ENCODE results near the gene HNRNPR. TPM values are rescaled to one million over a fixed set of nuclear protein-coding genes. Genes with fewer than 3 reads are reported as not detected.
A peak's percentile ranks its signal among the peaks of the same experiment; 100 is the strongest.

HNRNPR gene
- total RNA-seq, 1 experiment from 2014 or later, result 194 TPM

GRCh38 chr1:23344987-23345472 is 946 bp upstream of the HNRNPR start:
- no peak for DNase-seq (ENCODE audit: low read depth, low spot score)
- POLR2A ChIA-PET, result interaction anchor here (0.8 to 2.4 kb wide), 11 partner anchors 16 to 211 kb away, joined by 3 to 30 read pairs (median 4); partner anchors contain the start of gene ZNF436
- ATAC-seq, result no peak

GRCh38 chr1:23343221-23344110 is 618 bp downstream of the HNRNPR start:
- RAD21 ChIA-PET (ENCODE audit: low non-redundant PET in 1 of 2, low total read pairs in 2 of 2, uncharacterized antibody in 2 of 2, unreplicated experiment in 2 of 2), result interaction anchor here (0.9 to 1.7 kb wide), 3 partner anchors 25 to 60 kb away, joined by 3 to 10 read pairs (median 5); no protein-coding TSS in a partner anchor
- Histone ChIP-seq H3K27me3 (ENCODE audit: insufficient read depth, low read length) (no peaks in the 10 kb centered on the region), H3K36me3 (ENCODE audit: control insufficient read depth in 1 of 2, insufficient read depth in 2 of 2, low read length in 2 of 2) (peaks cover 0 to 15% of the 10 kb centered on the region in 2 experiments; a peak in 2 of 4 replicates), H3K9me3 (ENCODE audit: control insufficient read depth in 1 of 2, insufficient read depth in 1 of 2, low read depth in 1 of 2, low read length in 2 of 2) (no peaks in the 10 kb centered on the region), H2AFZ (ENCODE audit: low read depth, low read length, poor library complexity, severe bottlenecking) (no peak overlapping the region), H4K20me1 (ENCODE audit: insufficient read depth) (peaks cover 44% of the 10 kb centered on the region), H3K4me2 (ENCODE audit: low read length) (peak overlapping the region; percentile 90), H3K4me1 (ENCODE audit: control insufficient read depth in 1 of 2, insufficient read depth in 2 of 2, low read length in 2 of 2) (peaks cover 11 to 44% of the 10 kb centered on the region in 2 experiments), H3K27ac (ENCODE audit: low read depth, low read length) (peak overlapping the region; percentile 85), H3K9me2 (ENCODE audit: insufficient read depth) (no peaks in the 10 kb centered on the region), H3K9ac (ENCODE audit: low read length) (peak overlapping the region; percentile 85), H3K79me2 (ENCODE audit: insufficient read depth, low read length) (peaks cover 56% of the 10 kb centered on the region), H3K4me3 (replicated peaks in 1 of 2; ENCODE audit: low read depth in 1 of 2, low read length in 2 of 2) (peak overlapping the region; percentile 71 to 76)
- intact Hi-C loops (cut with micrococcal nuclease), result loop anchor here (2.0 to 10.0 kb wide), 2 partner anchors 61 to 191 kb away; partner anchors contain the start of gene E2F2
- TF ChIP-seq CBX3 (IDR thresholded peaks at IDR 0.05; ENCODE audit: low read depth), result no peak
- peak; percentile 97 for TF ChIP-seq ZFX (IDR thresholded peaks at IDR 0.05)
- ATAC-seq, result peak; percentile 31
- BruUV-seq (replicated peaks), result TSS peak; percentile 44
- CTCF ChIA-PET, result interaction anchor here (0.7 to 1.7 kb wide), 3 partner anchors 25 to 61 kb away, joined by 5 to 12 read pairs (median 8); no protein-coding TSS in a partner anchor
- no peak for DNase-seq (ENCODE audit: low read depth, low spot score)
- POLR2A ChIA-PET, result interaction anchor here (0.8 to 2.4 kb wide), 12 partner anchors 9 to 369 kb away, joined by 3 to 30 read pairs (median 4); partner anchors contain the start of genes ASAP3, E2F2 and ZNF436

More at GRCh38 chr1:23344987-23345472, 946 bp upstream of the HNRNPR start:
- TF ChIP-seq ELF1 (IDR thresholded peaks at IDR 0.05; ENCODE audit: borderline replicate concordance, low read depth), result no peak
- TF ChIP-seq POLR2A (IDR thresholded peaks at IDR 0.05; ENCODE audit: borderline replicate concordance, extremely low read depth, insufficient read depth, insufficient read length), result no peak
- TF ChIP-seq SIN3A (IDR thresholded peaks at IDR 0.05; ENCODE audit: low read depth), result 0 out of 2 replicates have a peak, but pooled peaks have one; percentile 0
- ChIA-PET RAD21 (ENCODE audit: low non-redundant PET in 1 of 2, low total read pairs in 2 of 2, uncharacterized antibody in 2 of 2, unreplicated experiment in 2 of 2) (interaction anchor here in 1 of 2 experiments (1.0 to 1.7 kb wide), 2 partner anchors 23 to 58 kb away, joined by 5 to 10 read pairs; no protein-coding TSS in a partner anchor), CTCF (interaction anchor here (1.0 to 1.7 kb wide), 2 partner anchors 59 to 152 kb away, joined by 3 to 12 read pairs; no protein-coding TSS in a partner anchor)
- Histone ChIP-seq H3K4me2 (ENCODE audit: low read length) (peak overlapping the region; percentile 90), H4K20me1 (ENCODE audit: insufficient read depth) (peaks cover 29% of the 10 kb centered on the region; the same call in 1 of the 2 replicates), H3K9me2 (ENCODE audit: insufficient read depth) (no peaks in the 10 kb centered on the region), H3K27ac (ENCODE audit: low read depth, low read length) (peak overlapping the region; percentile 85), H3K36me3 (ENCODE audit: control insufficient read depth in 1 of 2, insufficient read depth in 2 of 2, low read length in 2 of 2) (peaks cover 0 to 5% of the 10 kb centered on the region in 2 experiments; a peak in 1 of 4 replicates), H3K79me2 (ENCODE audit: insufficient read depth, low read length) (peaks cover 40% of the 10 kb centered on the region), H3K9me3 (ENCODE audit: control insufficient read depth in 1 of 2, insufficient read depth in 1 of 2, low read depth in 1 of 2, low read length in 2 of 2) (no peaks in the 10 kb centered on the region), H2AFZ (ENCODE audit: low read depth, low read length, poor library complexity, severe bottlenecking) (peak overlapping the region; percentile 14), H3K4me3 (replicated peaks in 1 of 2; ENCODE audit: low read depth in 1 of 2, low read length in 2 of 2) (peak overlapping the region; percentile 71 to 76), H3K4me1 (ENCODE audit: control insufficient read depth in 1 of 2, insufficient read depth in 2 of 2, low read length in 2 of 2) (peaks cover 11 to 37% of the 10 kb centered on the region in 2 experiments), H3K27me3 (ENCODE audit: insufficient read depth, low read length) (no peaks in the 10 kb centered on the region), H3K9ac (ENCODE audit: low read length) (peak overlapping the region; percentile 85)
- intact Hi-C loops (cut with micrococcal nuclease), result loop anchor here (2.0 to 10.0 kb wide), 2 partner anchors 60 to 190 kb away; partner anchors contain the start of gene E2F2
- TSS peak; percentile 94 for BruUV-seq (replicated peaks)
